HL-60 (cell line): ENCODE results near the gene LRBA.

Experiments
- DNase-seq, 2 experiments: peaks; one replicate each; pipeline ENCODE4 v3.0.0-alpha.2; 2010 to 2020; ENCODE audit warnings: low read depth in 1 of 2, low spot score in 1 of 2
- H3K27ac ChIP-seq: fragments of 250-450 bp; sonication (Bioruptor Pico); replicated peaks from 2 replicates; pipeline ENCODE4 v1.5.1; 2020; ENCODE audit warnings: mild to moderate bottlenecking, moderate library complexity
- H3K27me3 ChIP-seq: fragments of 250-450 bp; sonication (Bioruptor Pico); 2 replicates; pipeline ENCODE4 v1.5.1; 2021; ENCODE audit warnings: mild to moderate bottlenecking, moderate library complexity; ENCODE audit not compliant: insufficient read depth, poor library complexity, severe bottlenecking
- H3K4me3 ChIP-seq: replicated peaks from 2 replicates; pipeline ENCODE4 v1.5.1; 2011; ENCODE audit warnings: mild to moderate bottlenecking, control low read depth, low read length; ENCODE audit not compliant: insufficient read depth
- CTCF ChIP-seq: IDR thresholded peaks from one replicate; pipeline ENCODE4 v1.5.1; 2011; ENCODE audit warnings: low read length, control low read depth, inconsistent platforms; ENCODE audit not compliant: insufficient read depth
- GABPA ChIP-seq: IDR thresholded peaks from 2 replicates; pipeline ENCODE4 v1.6.1; 2012; ENCODE audit warnings: low read depth
- POLR2AphosphoS5 ChIP-seq: IDR thresholded peaks from 2 replicates; pipeline ENCODE4 v1.6.1; 2012; ENCODE audit warnings: low read depth
- REST ChIP-seq: IDR thresholded peaks from 2 replicates; pipeline ENCODE4 v1.6.1; 2012; ENCODE audit warnings: low read depth; ENCODE audit not compliant: insufficient replicate concordance
- SPI1 ChIP-seq: IDR thresholded peaks from 2 replicates; pipeline ENCODE4 v1.6.1; 2012; ENCODE audit warnings: low read depth, mild to moderate bottlenecking, borderline replicate concordance

Gene LRBA

GRCh38 chr4:150849016-150849415 lies 166.1 kb downstream of the LRBA start:
- Histone ChIP-seq H3K4me3 (no peak overlapping the region), H3K27me3 (no peaks in the 10 kb centered on the region), H3K27ac (no peak overlapping the region)
- TF ChIP-seq GABPA (no peak), POLR2AphosphoS5 (no peak), REST (no peak), SPI1 (no peak), CTCF (no peak)
- no peak for DNase-seq

GRCh38 chr4:150828159-150828558 lies 186.9 kb downstream of the LRBA start:
- TF ChIP-seq POLR2AphosphoS5, result no peak
- no peak for TF ChIP-seq GABPA
- H3K27ac ChIP-seq, result no peak overlapping the region
- DNase-seq, result no peak
- no peaks in the 10 kb centered on the region for H3K27me3 ChIP-seq
- no peak overlapping the region for H3K4me3 ChIP-seq

GRCh38 chr4:150827226-150827625 lies 187.9 kb downstream of the LRBA start:
- H3K4me3 ChIP-seq, result no peak overlapping the region
- H3K27me3 ChIP-seq, result no peaks in the 10 kb centered on the region
- H3K27ac ChIP-seq, result no peak overlapping the region
- DNase-seq, result no peak
- TF ChIP-seq POLR2AphosphoS5 (no peak), SPI1 (no peak), CTCF (no peak), GABPA (no peak), REST (no peak)

GRCh38 chr4:150826306-150826705 lies 188.8 kb downstream of the LRBA start:
- Histone ChIP-seq H3K4me3 (no peak overlapping the region), H3K27ac (no peak overlapping the region), H3K27me3 (no peaks in the 10 kb centered on the region)
- DNase-seq, result no peak
- no peak for TF ChIP-seq REST
- no peak for TF ChIP-seq SPI1
- no peak for TF ChIP-seq GABPA
- TF ChIP-seq POLR2AphosphoS5, result no peak
- TF ChIP-seq CTCF, result no peak
